H1 (cell line): Measurements from ENCODE around the gene PAIP1. TPM values are rescaled to one million over a fixed set of nuclear protein-coding genes. Genes with fewer than 3 reads are reported as not detected.

Source experiments
- CTCF ChIA-PET: fragments of 300-600 bp; sonication (Branson Sonifier 250); formaldehyde crosslinking; loops from one replicate; lab custom pipeline; 2021; ENCODE audit not compliant: partially characterized antibody; lab: Charles Lee
- POLR2A ChIA-PET: fragments of 300-600 bp; sonication (Branson Sonifier 250); formaldehyde crosslinking; loops from one replicate; lab custom pipeline; 2021; ENCODE audit warnings: inconsistent platforms; ENCODE audit not compliant: partially characterized antibody; lab: Charles Lee
- DNase-seq, 2 experiments: peaks; one replicate each; pipeline versions ENCODE4 v3.0.0 to v3.0.0-alpha.2; 2010 to 2022; ENCODE audit warnings: low spot score in 2 of 2, low read depth in 1 of 2, mixed read lengths in 1 of 2
- FAIRE-seq: peaks from 2 replicates; lab custom pipeline; 2011; peaks lifted over from hg19 to GRCh38; lab: Jason Lieb, UNC
- H2AFZ ChIP-seq: 2 replicates; pipeline ENCODE4 v1.8.1; 2012; ENCODE audit warnings: low read length, inconsistent platforms
- H2AK5ac ChIP-seq: 2 replicates; pipeline ENCODE4 v1.6.1; 2013; ENCODE audit warnings: low read depth, low read length
- H2BK120ac ChIP-seq: replicated peaks from 2 replicates; pipeline ENCODE3; 2013; ENCODE audit warnings: low read depth, low read length, inconsistent platforms
- H2BK12ac ChIP-seq: 2 replicates; pipeline ENCODE4 v1.6.1; 2013; ENCODE audit warnings: low read depth, low read length
- H2BK15ac ChIP-seq: 2 replicates; pipeline ENCODE4 v1.6.1; 2013; ENCODE audit warnings: low read length
- H2BK20ac ChIP-seq: 2 replicates; pipeline ENCODE4 v1.6.1; 2013; ENCODE audit warnings: low read length
- H2BK5ac ChIP-seq: 2 replicates; pipeline ENCODE4 v1.6.1; 2013; ENCODE audit warnings: low read depth, low read length
- H3K14ac ChIP-seq: 2 replicates; pipeline ENCODE4 v1.6.1; 2013; ENCODE audit warnings: inconsistent platforms; ENCODE audit not compliant: insufficient read length
- H3K18ac ChIP-seq: 2 replicates; pipeline ENCODE4 v1.6.1; 2013; ENCODE audit warnings: low read length; ENCODE audit errors: extremely low read depth
- H3K23ac ChIP-seq: 2 replicates; pipeline ENCODE4 v1.6.1; 2013; ENCODE audit warnings: inconsistent platforms; ENCODE audit not compliant: insufficient read length
- H3K23me2 ChIP-seq: 2 replicates; pipeline ENCODE4 v1.6.1; 2013; ENCODE audit warnings: low read depth, low read length
- H3K27ac ChIP-seq: 2 replicates; pipeline ENCODE4 v1.6.1; 2011; ENCODE audit warnings: low read depth, low read length, inconsistent platforms
- H3K27me3 ChIP-seq, 4 experiments: replicated peaks in 1 of 4; 1 replicate in 1 of 4; 2 replicates in 3 of 4; pipeline versions ENCODE4 v1.6.1 to v1.8.1; 2011 to 2013; ENCODE audit warnings: low read length in 3 of 4, mild to moderate bottlenecking in 3 of 4, inconsistent platforms in 2 of 4, mixed read lengths in 2 of 4, moderate library complexity in 1 of 4; ENCODE audit not compliant: control insufficient read depth in 3 of 4, insufficient read depth in 3 of 4; ENCODE audit errors: extremely low read depth in 1 of 4
- H3K36me3 ChIP-seq, 4 experiments: 2 replicates each; pipeline versions ENCODE4 v1.6.1 to v1.8.1; 2011 to 2013; ENCODE audit warnings: mild to moderate bottlenecking in 4 of 4, low read length in 3 of 4, moderate library complexity in 2 of 4, control low read depth in 1 of 4, inconsistent platforms in 1 of 4; ENCODE audit not compliant: insufficient read depth in 4 of 4, control insufficient read depth in 2 of 4
- H3K4ac ChIP-seq: replicated peaks from 2 replicates; pipeline ENCODE3; 2013; ENCODE audit warnings: low read length, low read depth, mixed read lengths, inconsistent platforms; ENCODE audit not compliant: insufficient read length
- H3K4me1 ChIP-seq, 4 experiments: replicated peaks in 1 of 4; 1 replicate in 1 of 4; 2 replicates in 3 of 4; pipeline versions ENCODE4 v1.6.1 to v1.8.1; 2011 to 2013; ENCODE audit warnings: low read length in 3 of 4, inconsistent platforms in 2 of 4, mixed read lengths in 1 of 4; ENCODE audit not compliant: insufficient read depth in 4 of 4, control insufficient read depth in 3 of 4
- H3K4me2 ChIP-seq, 2 experiments: 2 replicates each; pipeline versions ENCODE4 v1.6.1 to v1.8.1; 2011 to 2013; ENCODE audit warnings: low read depth in 2 of 2, low read length in 2 of 2, control low read depth in 1 of 2, inconsistent platforms in 1 of 2, mild to moderate bottlenecking in 1 of 2; ENCODE audit not compliant: insufficient read depth in 1 of 2
- H3K4me3 ChIP-seq, 4 experiments: fragments of 200-600, 300-600 bp in 1 of 4; sonication (generic), shearing (Covaris generic), sonication (Bioruptor Twin) in 1 of 4; 2 replicates each; pipeline versions ENCODE4 v1.5.1 to v1.8.1; 2011 to 2016; ENCODE audit warnings: low read length in 4 of 4, low read depth in 3 of 4, control low read depth in 2 of 4, inconsistent platforms in 2 of 4, mild to moderate bottlenecking in 2 of 4, mixed read lengths in 1 of 4, moderate library complexity in 1 of 4; ENCODE audit not compliant: insufficient read depth in 2 of 4; ENCODE audit errors: extremely low read depth in 1 of 4
- H3K56ac ChIP-seq: replicated peaks from 2 replicates; pipeline ENCODE3; 2013; ENCODE audit warnings: low read depth, mild to moderate bottlenecking, mixed read lengths, low read length, inconsistent platforms; ENCODE audit not compliant: insufficient read length
- H3K79me1 ChIP-seq: 2 replicates; pipeline ENCODE4 v1.6.1; 2013; ENCODE audit warnings: low read depth, low read length, control low read depth
- H3K79me2 ChIP-seq, 2 experiments: 2 replicates each; pipeline versions ENCODE4 v1.6.1 to v1.8.1; 2012 to 2013; ENCODE audit warnings: low read length in 2 of 2, mild to moderate bottlenecking in 2 of 2, inconsistent platforms in 1 of 2; ENCODE audit not compliant: insufficient read depth in 2 of 2, control insufficient read depth in 1 of 2
- H3K9ac ChIP-seq, 4 experiments: replicated peaks in 1 of 4; 1 replicate in 1 of 4; 2 replicates in 3 of 4; pipeline versions ENCODE4 v1.6.1 to v1.8.1; 2011 to 2013; ENCODE audit warnings: low read depth in 3 of 4, low read length in 3 of 4, control low read depth in 2 of 4, mild to moderate bottlenecking in 2 of 4, moderate library complexity in 2 of 4, inconsistent platforms in 1 of 4; ENCODE audit errors: extremely low read depth in 1 of 4
- H3K9me3 ChIP-seq, 2 experiments: 2 replicates each; pipeline versions ENCODE4 v1.6.1 to v1.8.1; 2012 to 2013; ENCODE audit warnings: mild to moderate bottlenecking in 2 of 2, moderate library complexity in 2 of 2, control low read depth in 1 of 2, inconsistent platforms in 1 of 2, low read depth in 1 of 2, low read length in 1 of 2, mixed read lengths in 1 of 2; ENCODE audit not compliant: insufficient read depth in 2 of 2
- H4K20me1 ChIP-seq, 2 experiments: replicated peaks in 1 of 2; 2 replicates each; pipeline versions ENCODE3 to v1.8.1; 2011 to 2013; ENCODE audit warnings: inconsistent platforms in 2 of 2, low read length in 2 of 2, mild to moderate bottlenecking in 1 of 2; ENCODE audit not compliant: insufficient read depth in 2 of 2, control insufficient read depth in 1 of 2
- H4K5ac ChIP-seq: 2 replicates; pipeline ENCODE4 v1.6.1; 2013; ENCODE audit warnings: low read length, low read depth, mixed read lengths, inconsistent platforms; ENCODE audit not compliant: insufficient read length
- H4K8ac ChIP-seq: 2 replicates; pipeline ENCODE4 v1.8.0; 2013; ENCODE audit warnings: mild to moderate bottlenecking, moderate library complexity, low read length, inconsistent platforms; ENCODE audit not compliant: insufficient read depth; ENCODE audit errors: extremely low read depth
- H4K91ac ChIP-seq: replicated peaks from 2 replicates; pipeline ENCODE3; 2013; ENCODE audit warnings: low read length, mixed read lengths, inconsistent platforms; ENCODE audit not compliant: insufficient read length
- CTCF ChIP-seq, 3 experiments: IDR thresholded peaks; 1 replicate in 2 of 3; 2 replicates in 1 of 3; pipeline versions ENCODE4 v1.5.1 to v1.6.1; 2011; ENCODE audit warnings: low read length in 3 of 3, mild to moderate bottlenecking in 3 of 3, inconsistent platforms in 2 of 3, low read depth in 1 of 3, moderate library complexity in 1 of 3; ENCODE audit not compliant: insufficient read depth in 1 of 3; ENCODE audit errors: control extremely low read depth in 1 of 3
- HDAC2 ChIP-seq, 2 experiments: fragments of 300-600 bp in 1 of 2; sonication (generic) in 1 of 2; IDR thresholded peaks; 2 replicates each; pipeline ENCODE4 v1.6.1; 2011 to 2012; ENCODE audit warnings: low read depth in 2 of 2, low read length in 2 of 2, mild to moderate bottlenecking in 2 of 2, moderate library complexity in 2 of 2, borderline replicate concordance in 1 of 2, inconsistent platforms in 1 of 2
- KDM1A ChIP-seq: fragments of 200-600, 300-600 bp; sonication (generic); IDR thresholded peaks from 2 replicates; pipeline ENCODE4 v1.7.1; 2016; ENCODE audit warnings: mild to moderate bottlenecking, low read length, borderline replicate concordance
- PHF8 ChIP-seq: fragments of 200-600 bp; sonication (generic); conservative IDR thresholded peaks from 2 replicates; pipeline ENCODE4 v1.7.1; 2012; ENCODE audit warnings: low read depth, mild to moderate bottlenecking, inconsistent platforms, low read length, moderate library complexity
- SP1 ChIP-seq: IDR thresholded peaks from 2 replicates; pipeline ENCODE4 v1.6.1; 2011; ENCODE audit warnings: low read depth, low read length
- SP4 ChIP-seq: IDR thresholded peaks from 2 replicates; pipeline ENCODE4 v1.6.1; 2012; ENCODE audit warnings: low read length, inconsistent platforms
- WGBS, 2 experiments: shearing (Covaris generic) in 1 of 2; methylation state at CpG; one replicate each; pipeline versions ENCODE4 v1.1.6 to v1.1.7; 2013 to 2015; ENCODE audit warnings: low lambda C conversion rate in 2 of 2, mixed read lengths in 2 of 2, inconsistent platforms in 1 of 2, low coverage in 1 of 2, missing lambda C conversion rate in 1 of 2; ENCODE audit not compliant: insufficient replicate concordance in 2 of 2, insufficient coverage in 1 of 2, insufficient read length in 1 of 2; ENCODE audit errors: extremely low coverage in 1 of 2, missing lambda C conversion rate in 1 of 2; 5-methylcytosine and 5-hydroxymethylcytosine counted together
- polyA plus RNA-seq, 7 experiments: library from polyadenylated mRNA; depleted of rRNA in 3 of 7; stranded (reverse) in 5 of 7; unstranded in 2 of 7; fragments of >200 nt in 5 of 7; fragments of 200-250 nt in 2 of 7; gene quantifications; 1 replicate in 5 of 7; 2 replicates in 1 of 7; 4 replicates in 1 of 7; pipeline versions ENCODE4 v1.2.1 to v1.2.3, GENCODE V29; 2011 to 2013; ENCODE audit warnings: missing spikeins in 2 of 7, mixed read lengths in 2 of 7
- total RNA-seq: library from RNA; stranded (reverse); fragmentation: NEBNext Ultra II Directional; extraction: Animal tissue kit (Norgen Biotek cat#: 25700); gene quantifications from 2 replicates; pipeline ENCODE4 v1.2.1, GENCODE V29; 2021

Gene PAIP1
- total and polyA plus RNA-seq, 2 of the 8 experiments (the other 6 are each of a cell fraction or from before 2014, with no cell fraction given): 62.9 to 89.5 TPM

GRCh38 chr5:43584166-43584699, 27.4 kb upstream of the PAIP1 start:
- FAIRE-seq (no peak), DNase-seq (no peak)
- no peaks in the 10 kb centered on the region; a peak in 1 of 8 replicates for H3K36me3 ChIP-seq
- POLR2A ChIA-PET: no interaction called here
- no peak overlapping the region for H3K23ac ChIP-seq
- no peak overlapping the region for H2BK5ac ChIP-seq
- H3K18ac ChIP-seq: no peak overlapping the region
- H3K27me3 ChIP-seq: no peaks in the 10 kb centered on the region
- CTCF ChIA-PET: no interaction called here
- no peaks in the 10 kb centered on the region for H3K23me2 ChIP-seq
- no peak overlapping the region for H2AFZ ChIP-seq
- peak overlapping the region; percentile 80; the same call in 1 of the 2 replicates for H2BK12ac ChIP-seq
- H4K91ac ChIP-seq: no peak overlapping the region
- H3K9ac ChIP-seq: no peak overlapping the region
- H4K5ac ChIP-seq: no peak overlapping the region
- H3K56ac ChIP-seq: no peak overlapping the region
- H4K20me1 ChIP-seq: no peaks in the 10 kb centered on the region
- TF ChIP-seq PHF8 (no peak), SP4 (no peak), CTCF (IDR thresholded peaks at IDR 0.05; ENCODE audit: control extremely low read depth in 1 of 3, insufficient read depth in 1 of 3, low read depth in 1 of 3, low read length in 3 of 3) (no peak), KDM1A (no peak), HDAC2 (IDR thresholded peaks at IDR 0.05; ENCODE audit: borderline replicate concordance in 1 of 2, low read depth in 2 of 2, low read length in 2 of 2) (no peak), SP1 (no peak)
- H3K4me1 ChIP-seq: no peaks in the 10 kb centered on the region
- no peak overlapping the region for H3K14ac ChIP-seq
- H3K4ac ChIP-seq: no peak overlapping the region
- H3K79me2 ChIP-seq: no peaks in the 10 kb centered on the region
- H2BK20ac ChIP-seq: no peak overlapping the region
- no peaks in the 10 kb centered on the region for H3K79me1 ChIP-seq
- H2BK15ac ChIP-seq: 0 out of 2 replicates have a peak overlapping the region, but pooled peaks have one; percentile 63
- H3K9me3 ChIP-seq: peaks cover 4 to 9% of the 10 kb centered on the region in 2 experiments
- no peak overlapping the region for H4K8ac ChIP-seq
- no peak overlapping the region for H3K4me2 ChIP-seq
- H2BK120ac ChIP-seq: no peak overlapping the region
- no peak overlapping the region for H3K27ac ChIP-seq
- H3K4me3 ChIP-seq: no peak overlapping the region
- WGBS, 2 experiments: 94% methylated on average over 1 of the region's 1 CpG; no CpG with 5 or more reads in 1 of the 2 experiments
- H2AK5ac ChIP-seq: no peak overlapping the region
